ENCODE results near the gene IPPK.

Gene IPPK

DNA sequence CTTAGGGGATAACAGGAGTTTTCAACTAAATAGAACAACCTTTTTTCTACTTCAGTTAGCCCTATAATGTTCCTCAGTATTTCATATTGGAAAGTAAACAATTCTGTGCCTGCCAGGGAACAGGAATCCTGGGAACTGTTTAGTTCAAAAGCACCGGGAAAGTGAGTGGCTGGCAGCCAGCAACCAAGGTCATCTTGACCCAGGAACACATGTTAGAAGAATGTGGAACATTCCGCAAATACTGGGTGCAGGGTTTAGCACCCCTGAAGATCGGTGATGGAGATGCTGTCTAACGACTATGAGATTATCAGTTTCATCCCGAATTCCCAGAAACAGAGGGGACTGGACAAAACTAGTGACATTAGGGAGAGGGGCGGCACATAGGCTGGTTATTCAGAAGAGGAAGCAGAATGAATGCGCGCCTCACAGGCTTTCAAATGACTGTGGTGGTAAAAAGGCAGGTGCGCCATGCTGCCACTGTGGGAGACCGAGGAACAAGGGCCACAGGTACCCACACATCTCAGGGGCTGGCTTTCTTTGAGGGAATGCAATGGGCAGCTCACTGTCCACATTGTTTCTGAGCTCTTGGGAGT lies 51.2 kb downstream of the IPPK start:
- Histone ChIP-seq H3K4me1 (ENCODE audit: insufficient read depth, low read length, severe bottlenecking) (no peaks in the 10 kb centered on the region), H2AFZ (ENCODE audit: low read length) (no peak overlapping the region), H4K20me1 (ENCODE audit: insufficient read depth, low read length) (no peaks in the 10 kb centered on the region), H3K9me2 (ENCODE audit: low read depth, low read length) (no peaks in the 10 kb centered on the region), H3K36me3 (ENCODE audit: insufficient read depth, low read length) (peaks cover 87% of the 10 kb centered on the region), H3K9me3 (ENCODE audit: low read length) (no peaks in the 10 kb centered on the region), H3K9ac (ENCODE audit: low read length) (no peak overlapping the region), H3K4me2 (ENCODE audit: low read length) (no peak overlapping the region), H3F3A (ENCODE audit: insufficient read depth, low read length) (no peaks in the 10 kb centered on the region), H3K27ac (ENCODE audit: low read depth, low read length, poor library complexity, severe bottlenecking) (no peak overlapping the region), H3K4me3 (ENCODE audit: low read depth, low read length, poor library complexity, severe bottlenecking) (no peak overlapping the region), H3K79me2 (ENCODE audit: insufficient read depth, low read length) (no peaks in the 10 kb centered on the region), H3K27me3 (ENCODE audit: insufficient read depth, low read length) (no peaks in the 10 kb centered on the region)
- TF ChIP-seq EZH2 (IDR thresholded peaks at IDR 0.05; ENCODE audit: borderline replicate concordance, low read length) (no peak), CTCF (IDR thresholded peaks at IDR 0.05; ENCODE audit: low read length) (no peak)

GRCh38 chr9:92617951-92618510 lies 51.9 kb downstream of the IPPK start:
- peaks cover 89% of the 10 kb centered on the region for H3K36me3 ChIP-seq (ENCODE audit: insufficient read depth, low read length)

GRCh38 chr9:92617195-92617813 lies 52.6 kb downstream of the IPPK start:
- TF ChIP-seq EZH2 (IDR thresholded peaks at IDR 0.05; ENCODE audit: borderline replicate concordance, low read length) (no peak), CTCF (IDR thresholded peaks at IDR 0.05; ENCODE audit: low read length) (no peak)
- H4K20me1 ChIP-seq (ENCODE audit: insufficient read depth, low read length), result no peaks in the 10 kb centered on the region
- no peak overlapping the region for H3K27ac ChIP-seq (ENCODE audit: low read depth, low read length, poor library complexity, severe bottlenecking)
- no peaks in the 10 kb centered on the region for H3K9me2 ChIP-seq (ENCODE audit: low read depth, low read length)
- no peak overlapping the region for H3K4me2 ChIP-seq (ENCODE audit: low read length)
- H3K27me3 ChIP-seq (ENCODE audit: insufficient read depth, low read length), result no peaks in the 10 kb centered on the region
- no peak overlapping the region for H3K9ac ChIP-seq (ENCODE audit: low read length)
- H3K4me3 ChIP-seq (ENCODE audit: low read depth, low read length, poor library complexity, severe bottlenecking), result no peak overlapping the region
- H3K36me3 ChIP-seq (ENCODE audit: insufficient read depth, low read length), result peaks cover 92% of the 10 kb centered on the region
- no peaks in the 10 kb centered on the region for H3K79me2 ChIP-seq (ENCODE audit: insufficient read depth, low read length)
- H3F3A ChIP-seq (ENCODE audit: insufficient read depth, low read length), result no peaks in the 10 kb centered on the region
- no peaks in the 10 kb centered on the region for H3K9me3 ChIP-seq (ENCODE audit: low read length)
- no peaks in the 10 kb centered on the region for H3K4me1 ChIP-seq (ENCODE audit: insufficient read depth, low read length, severe bottlenecking)
- no peak overlapping the region for H2AFZ ChIP-seq (ENCODE audit: low read length)

More at GRCh38 chr9:92617951-92618510, 51.9 kb downstream of the IPPK start:
- TF ChIP-seq CTCF (IDR thresholded peaks at IDR 0.05; ENCODE audit: low read length) (no peak), EZH2 (IDR thresholded peaks at IDR 0.05; ENCODE audit: borderline replicate concordance, low read length) (no peak)
- Histone ChIP-seq H3K4me3 (ENCODE audit: low read depth, low read length, poor library complexity, severe bottlenecking) (no peak overlapping the region), H3K27ac (ENCODE audit: low read depth, low read length, poor library complexity, severe bottlenecking) (no peak overlapping the region), H4K20me1 (ENCODE audit: insufficient read depth, low read length) (no peaks in the 10 kb centered on the region), H3K4me2 (ENCODE audit: low read length) (no peak overlapping the region), H3K4me1 (ENCODE audit: insufficient read depth, low read length, severe bottlenecking) (no peaks in the 10 kb centered on the region), H3K79me2 (ENCODE audit: insufficient read depth, low read length) (no peaks in the 10 kb centered on the region), H2AFZ (ENCODE audit: low read length) (no peak overlapping the region), H3K27me3 (ENCODE audit: insufficient read depth, low read length) (no peaks in the 10 kb centered on the region), H3F3A (ENCODE audit: insufficient read depth, low read length) (no peaks in the 10 kb centered on the region), H3K9ac (ENCODE audit: low read length) (no peak overlapping the region), H3K9me3 (ENCODE audit: low read length) (no peaks in the 10 kb centered on the region), H3K9me2 (ENCODE audit: low read depth, low read length) (no peaks in the 10 kb centered on the region)
